ENCODE results near the gene ABCB4.

The ABCB4 gene

GRCh38 chr7:87354749-87355148, 120.7 kb downstream of the ABCB4 start:
- TF ChIP-seq CTCF (IDR thresholded peaks at IDR 0.05; ENCODE audit: low read depth, low read length, poor library complexity, severe bottlenecking), result no peak
- TF ChIP-seq EZH2phosphoT487 (IDR thresholded peaks at IDR 0.05; ENCODE audit: borderline replicate concordance, low read length), result no peak
- no peaks in the 10 kb centered on the region for H3K79me2 ChIP-seq (ENCODE audit: control insufficient read depth, low read length)
- no peaks in the 10 kb centered on the region for H3K4me1 ChIP-seq (ENCODE audit: control insufficient read depth, low read length)
- H4K20me1 ChIP-seq (ENCODE audit: control insufficient read depth, insufficient read depth, low read depth, low read length), result no peaks in the 10 kb centered on the region
- H3K9me3 ChIP-seq (ENCODE audit: control insufficient read depth, insufficient read depth, low read length), result peaks cover 27% of the 10 kb centered on the region
- H3F3A ChIP-seq (ENCODE audit: control insufficient read depth, insufficient read depth), result no peaks in the 10 kb centered on the region
- H3K27ac ChIP-seq (ENCODE audit: low read depth, low read length), result no peak overlapping the region
- H3K9me2 ChIP-seq (replicated peaks; ENCODE audit: control insufficient read depth, low read length), result no peaks in the 10 kb centered on the region
- H3K27me3 ChIP-seq (ENCODE audit: control insufficient read depth, low read length), result no peaks in the 10 kb centered on the region
- no peak overlapping the region for H3K4me3 ChIP-seq (ENCODE audit: low read length)
- H3K4me2 ChIP-seq (ENCODE audit: low read length), result no peak overlapping the region
- peaks cover 43% of the 10 kb centered on the region for H3K36me3 ChIP-seq (ENCODE audit: control insufficient read depth, low read length)

Data from DOHH2 (cell line).